HK-2 (cell line): Measurements from ENCODE around the gene TEX14.
"Not testable (repeated sequence)": the region's sequence is repeated elsewhere in the genome, so short reads cannot be mapped to it uniquely, and the experiment has no call there.

ENCODE experiments used
- DNase-seq: peaks from one replicate; pipeline ENCODE4 v3.0.0-alpha.2; 2018; ENCODE audit not compliant: unreplicated experiment

The TEX14 gene

GRCh38 chr17:58691701-58692238 is at the start of gene TEX14:
Gene TEX14 (minus strand): TSS chr17:58692045. CDS start chr17:58652001, 40,044 bp downstream.
- no peak for DNase-seq

GRCh38 chr17:58741121-58741625 is 49.3 kb upstream of the TEX14 start:
- no peak for DNase-seq

- no peak for DNase-seq
Measured at GRCh38 chr17:58734811-58735210, 43.0 kb upstream of the TEX14 start.

GRCh38 chr17:58734040-58734439 is 42.2 kb upstream of the TEX14 start:
- DNase-seq: no peak

- DNase-seq: no peak
Measured at GRCh38 chr17:58730937-58731336, 39.1 kb upstream of the TEX14 start.

- DNase-seq: no peak
Measured at GRCh38 chr17:58728798-58729197, 37.0 kb upstream of the TEX14 start.

GRCh38 chr17:58722696-58723095 is 30.9 kb upstream of the TEX14 start:
- no peak for DNase-seq

- DNase-seq: no peak
Measured at GRCh38 chr17:58722274-58722673, 30.4 kb upstream of the TEX14 start.

GRCh38 chr17:58710948-58711552 is 19.2 kb upstream of the TEX14 start:
- no peak for DNase-seq

GRCh38 chr17:58706351-58707140 is 14.7 kb upstream of the TEX14 start:
- DNase-seq: no peak

GRCh38 chr17:58703916-58704286 is 12.1 kb upstream of the TEX14 start:
- DNase-seq: no peak

- no peak for DNase-seq
Measured at GRCh38 chr17:58703137-58703915, 11.5 kb upstream of the TEX14 start.

GRCh38 chr17:58702708-58703107 is 10.9 kb upstream of the TEX14 start:
- no peak for DNase-seq

- no peak for DNase-seq
Measured at GRCh38 chr17:58702045-58702476, 10.2 kb upstream of the TEX14 start.

GRCh38 chr17:58699771-58700170 is 7.9 kb upstream of the TEX14 start:
- no peak for DNase-seq

GRCh38 chr17:58694826-58695225 is 3.0 kb upstream of the TEX14 start:
- DNase-seq: no peak

- DNase-seq: peak; percentile 30
Measured at GRCh38 chr17:58694302-58694701, 2.5 kb upstream of the TEX14 start.

- DNase-seq: no peak
Measured at GRCh38 chr17:58693751-58694150, 1.9 kb upstream of the TEX14 start.

- DNase-seq: no peak
Measured at GRCh38 chr17:58693208-58693607, 1.4 kb upstream of the TEX14 start.

- peak; percentile 83 for DNase-seq
Measured at GRCh38 chr17:58692239-58693055, 602 bp upstream of the TEX14 start, which contains the start of gene RAD51C. Gene RAD51C (plus strand): TSS chr17:58692602. CDS start chr17:58692644, 42 bp downstream.

- not testable (repeated sequence) for DNase-seq
Measured at GRCh38 chr17:58690033-58690432, 1.8 kb downstream of the TEX14 start.
